ENCODE measurements around the gene NTM.

GRCh38 chr11:131640320-131640719 lies 269.9 kb downstream of the NTM start:
- TF ChIP-seq CTCF (IDR thresholded peaks at IDR 0.05), result no peak
- TF ChIP-seq ZFX (IDR thresholded peaks at IDR 0.05; ENCODE audit: borderline replicate concordance), result no peak
